H1 (cell line): ENCODE results near the gene ZBTB22. TPM values are rescaled to one million over a fixed set of nuclear protein-coding genes. Genes with fewer than 3 reads are reported as not detected.
"Not testable (repeated sequence)": the region's sequence is repeated elsewhere in the genome, so short reads cannot be mapped to it uniquely, and the experiment has no call there.

ENCODE experiments used
- CTCF ChIA-PET: fragments of 300-600 bp; sonication (Branson Sonifier 250); formaldehyde crosslinking; loops from one replicate; lab custom pipeline; 2021; ENCODE audit not compliant: partially characterized antibody; lab: Charles Lee
- POLR2A ChIA-PET: fragments of 300-600 bp; sonication (Branson Sonifier 250); formaldehyde crosslinking; loops from one replicate; lab custom pipeline; 2021; ENCODE audit warnings: inconsistent platforms; ENCODE audit not compliant: partially characterized antibody; lab: Charles Lee
- DNase-seq, 2 experiments: peaks; one replicate each; pipeline versions ENCODE4 v3.0.0 to v3.0.0-alpha.2; 2010 to 2022; ENCODE audit warnings: low spot score in 2 of 2, low read depth in 1 of 2, mixed read lengths in 1 of 2
- FAIRE-seq: peaks from 2 replicates; lab custom pipeline; 2011; peaks lifted over from hg19 to GRCh38; lab: Jason Lieb, UNC
- H2AFZ ChIP-seq: 2 replicates; pipeline ENCODE4 v1.8.1; 2012; ENCODE audit warnings: low read length, inconsistent platforms
- H2AK5ac ChIP-seq: 2 replicates; pipeline ENCODE4 v1.6.1; 2013; ENCODE audit warnings: low read depth, low read length
- H2BK120ac ChIP-seq: replicated peaks from 2 replicates; pipeline ENCODE3; 2013; ENCODE audit warnings: low read depth, low read length, inconsistent platforms
- H2BK12ac ChIP-seq: 2 replicates; pipeline ENCODE4 v1.6.1; 2013; ENCODE audit warnings: low read depth, low read length
- H2BK15ac ChIP-seq: 2 replicates; pipeline ENCODE4 v1.6.1; 2013; ENCODE audit warnings: low read length
- H2BK20ac ChIP-seq: 2 replicates; pipeline ENCODE4 v1.6.1; 2013; ENCODE audit warnings: low read length
- H2BK5ac ChIP-seq: 2 replicates; pipeline ENCODE4 v1.6.1; 2013; ENCODE audit warnings: low read depth, low read length
- H3K14ac ChIP-seq: 2 replicates; pipeline ENCODE4 v1.6.1; 2013; ENCODE audit warnings: inconsistent platforms; ENCODE audit not compliant: insufficient read length
- H3K18ac ChIP-seq: 2 replicates; pipeline ENCODE4 v1.6.1; 2013; ENCODE audit warnings: low read length; ENCODE audit errors: extremely low read depth
- H3K23ac ChIP-seq: 2 replicates; pipeline ENCODE4 v1.6.1; 2013; ENCODE audit warnings: inconsistent platforms; ENCODE audit not compliant: insufficient read length
- H3K23me2 ChIP-seq: 2 replicates; pipeline ENCODE4 v1.6.1; 2013; ENCODE audit warnings: low read depth, low read length
- H3K27ac ChIP-seq: 2 replicates; pipeline ENCODE4 v1.6.1; 2011; ENCODE audit warnings: low read depth, low read length, inconsistent platforms
- H3K27me3 ChIP-seq, 4 experiments: replicated peaks in 1 of 4; 1 replicate in 1 of 4; 2 replicates in 3 of 4; pipeline versions ENCODE4 v1.6.1 to v1.8.1; 2011 to 2013; ENCODE audit warnings: low read length in 3 of 4, mild to moderate bottlenecking in 3 of 4, inconsistent platforms in 2 of 4, mixed read lengths in 2 of 4, moderate library complexity in 1 of 4; ENCODE audit not compliant: control insufficient read depth in 3 of 4, insufficient read depth in 3 of 4; ENCODE audit errors: extremely low read depth in 1 of 4
- H3K36me3 ChIP-seq, 4 experiments: 2 replicates each; pipeline versions ENCODE4 v1.6.1 to v1.8.1; 2011 to 2013; ENCODE audit warnings: mild to moderate bottlenecking in 4 of 4, low read length in 3 of 4, moderate library complexity in 2 of 4, control low read depth in 1 of 4, inconsistent platforms in 1 of 4; ENCODE audit not compliant: insufficient read depth in 4 of 4, control insufficient read depth in 2 of 4
- H3K4ac ChIP-seq: replicated peaks from 2 replicates; pipeline ENCODE3; 2013; ENCODE audit warnings: low read length, low read depth, mixed read lengths, inconsistent platforms; ENCODE audit not compliant: insufficient read length
- H3K4me1 ChIP-seq, 4 experiments: replicated peaks in 1 of 4; 1 replicate in 1 of 4; 2 replicates in 3 of 4; pipeline versions ENCODE4 v1.6.1 to v1.8.1; 2011 to 2013; ENCODE audit warnings: low read length in 3 of 4, inconsistent platforms in 2 of 4, mixed read lengths in 1 of 4; ENCODE audit not compliant: insufficient read depth in 4 of 4, control insufficient read depth in 3 of 4
- H3K4me2 ChIP-seq, 2 experiments: 2 replicates each; pipeline versions ENCODE4 v1.6.1 to v1.8.1; 2011 to 2013; ENCODE audit warnings: low read depth in 2 of 2, low read length in 2 of 2, control low read depth in 1 of 2, inconsistent platforms in 1 of 2, mild to moderate bottlenecking in 1 of 2; ENCODE audit not compliant: insufficient read depth in 1 of 2
- H3K4me3 ChIP-seq, 4 experiments: fragments of 200-600, 300-600 bp in 1 of 4; sonication (generic), shearing (Covaris generic), sonication (Bioruptor Twin) in 1 of 4; 2 replicates each; pipeline versions ENCODE4 v1.5.1 to v1.8.1; 2011 to 2016; ENCODE audit warnings: low read length in 4 of 4, low read depth in 3 of 4, control low read depth in 2 of 4, inconsistent platforms in 2 of 4, mild to moderate bottlenecking in 2 of 4, mixed read lengths in 1 of 4, moderate library complexity in 1 of 4; ENCODE audit not compliant: insufficient read depth in 2 of 4; ENCODE audit errors: extremely low read depth in 1 of 4
- H3K56ac ChIP-seq: replicated peaks from 2 replicates; pipeline ENCODE3; 2013; ENCODE audit warnings: low read depth, mild to moderate bottlenecking, mixed read lengths, low read length, inconsistent platforms; ENCODE audit not compliant: insufficient read length
- H3K79me1 ChIP-seq: 2 replicates; pipeline ENCODE4 v1.6.1; 2013; ENCODE audit warnings: low read depth, low read length, control low read depth
- H3K79me2 ChIP-seq, 2 experiments: 2 replicates each; pipeline versions ENCODE4 v1.6.1 to v1.8.1; 2012 to 2013; ENCODE audit warnings: low read length in 2 of 2, mild to moderate bottlenecking in 2 of 2, inconsistent platforms in 1 of 2; ENCODE audit not compliant: insufficient read depth in 2 of 2, control insufficient read depth in 1 of 2
- H3K9ac ChIP-seq, 4 experiments: replicated peaks in 1 of 4; 1 replicate in 1 of 4; 2 replicates in 3 of 4; pipeline versions ENCODE4 v1.6.1 to v1.8.1; 2011 to 2013; ENCODE audit warnings: low read depth in 3 of 4, low read length in 3 of 4, control low read depth in 2 of 4, mild to moderate bottlenecking in 2 of 4, moderate library complexity in 2 of 4, inconsistent platforms in 1 of 4; ENCODE audit errors: extremely low read depth in 1 of 4
- H3K9me3 ChIP-seq, 2 experiments: 2 replicates each; pipeline versions ENCODE4 v1.6.1 to v1.8.1; 2012 to 2013; ENCODE audit warnings: mild to moderate bottlenecking in 2 of 2, moderate library complexity in 2 of 2, control low read depth in 1 of 2, inconsistent platforms in 1 of 2, low read depth in 1 of 2, low read length in 1 of 2, mixed read lengths in 1 of 2; ENCODE audit not compliant: insufficient read depth in 2 of 2
- H4K20me1 ChIP-seq, 2 experiments: replicated peaks in 1 of 2; 2 replicates each; pipeline versions ENCODE3 to v1.8.1; 2011 to 2013; ENCODE audit warnings: inconsistent platforms in 2 of 2, low read length in 2 of 2, mild to moderate bottlenecking in 1 of 2; ENCODE audit not compliant: insufficient read depth in 2 of 2, control insufficient read depth in 1 of 2
- H4K5ac ChIP-seq: 2 replicates; pipeline ENCODE4 v1.6.1; 2013; ENCODE audit warnings: low read length, low read depth, mixed read lengths, inconsistent platforms; ENCODE audit not compliant: insufficient read length
- H4K8ac ChIP-seq: 2 replicates; pipeline ENCODE4 v1.8.0; 2013; ENCODE audit warnings: mild to moderate bottlenecking, moderate library complexity, low read length, inconsistent platforms; ENCODE audit not compliant: insufficient read depth; ENCODE audit errors: extremely low read depth
- H4K91ac ChIP-seq: replicated peaks from 2 replicates; pipeline ENCODE3; 2013; ENCODE audit warnings: low read length, mixed read lengths, inconsistent platforms; ENCODE audit not compliant: insufficient read length
- ASH2L ChIP-seq: fragments of 200-600, 300-600 bp; sonication (generic); IDR thresholded peaks from one replicate; pipeline ENCODE4 v1.7.1; 2017; ENCODE audit warnings: low read length
- HDAC6 ChIP-seq: IDR thresholded peaks from one replicate; pipeline ENCODE4 v1.7.1; 2012; ENCODE audit warnings: low read depth, mild to moderate bottlenecking, inconsistent platforms, low read length, moderate library complexity
- KDM4A ChIP-seq: IDR thresholded peaks from one replicate; pipeline ENCODE4 v1.7.1; 2012; ENCODE audit warnings: low read depth, mild to moderate bottlenecking, moderate library complexity, low read length, inconsistent platforms; ENCODE audit not compliant: severe bottlenecking
- SIRT6 ChIP-seq: IDR thresholded peaks from one replicate; pipeline ENCODE4 v1.7.1; 2012; ENCODE audit warnings: low read length, inconsistent platforms
- TEAD4 ChIP-seq: IDR thresholded peaks from 2 replicates; pipeline ENCODE4 v1.6.1; 2012; ENCODE audit warnings: low read depth, low read length, inconsistent platforms, mixed read lengths
- whole genome bisulfite sequencing, 2 experiments: shearing (Covaris generic) in 1 of 2; methylation state at CpG; one replicate each; pipeline versions ENCODE4 v1.1.6 to v1.1.7; 2013 to 2015; ENCODE audit warnings: low lambda C conversion rate in 2 of 2, mixed read lengths in 2 of 2, inconsistent platforms in 1 of 2, low coverage in 1 of 2, missing lambda C conversion rate in 1 of 2; ENCODE audit not compliant: insufficient replicate concordance in 2 of 2, insufficient coverage in 1 of 2, insufficient read length in 1 of 2; ENCODE audit errors: extremely low coverage in 1 of 2, missing lambda C conversion rate in 1 of 2; 5-methylcytosine and 5-hydroxymethylcytosine counted together
- polyA plus RNA-seq, 7 experiments: library from polyadenylated mRNA; depleted of rRNA in 3 of 7; stranded (reverse) in 5 of 7; unstranded in 2 of 7; fragments of >200 nt in 5 of 7; fragments of 200-250 nt in 2 of 7; gene quantifications; 1 replicate in 5 of 7; 2 replicates in 1 of 7; 4 replicates in 1 of 7; pipeline versions ENCODE4 v1.2.1 to v1.2.3, GENCODE V29; 2011 to 2013; ENCODE audit warnings: missing spikeins in 2 of 7, mixed read lengths in 2 of 7
- total RNA-seq: library from RNA; stranded (reverse); fragmentation: NEBNext Ultra II Directional; extraction: Animal tissue kit (Norgen Biotek cat#: 25700); gene quantifications from 2 replicates; pipeline ENCODE4 v1.2.1, GENCODE V29; 2021
- TF ChIP-seq, protein P1 (sequence below): IDR thresholded peaks from 2 replicates; pipeline ENCODE4 v1.6.1; 2011; ENCODE audit warnings: low read length, improper control_type of control experiment

The ZBTB22 gene
- total and polyA plus RNA-seq, 2 of the 8 experiments (the other 6 are each of a cell fraction or from before 2014, with no cell fraction given), result 7.4 to 9.9 TPM

- TF ChIP-seq, protein P1, sequence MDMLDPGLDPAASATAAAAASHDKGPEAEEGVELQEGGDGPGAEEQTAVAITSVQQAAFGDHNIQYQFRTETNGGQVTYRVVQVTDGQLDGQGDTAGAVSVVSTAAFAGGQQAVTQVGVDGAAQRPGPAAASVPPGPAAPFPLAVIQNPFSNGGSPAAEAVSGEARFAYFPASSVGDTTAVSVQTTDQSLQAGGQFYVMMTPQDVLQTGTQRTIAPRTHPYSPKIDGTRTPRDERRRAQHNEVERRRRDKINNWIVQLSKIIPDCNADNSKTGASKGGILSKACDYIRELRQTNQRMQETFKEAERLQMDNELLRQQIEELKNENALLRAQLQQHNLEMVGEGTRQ, result no peak
- TF ChIP-seq HDAC6, result no peak
- no peak for TF ChIP-seq TEAD4
- TF ChIP-seq SIRT6, result no peak
- no peak for TF ChIP-seq ASH2L
- TF ChIP-seq KDM4A, result no peak
Observed at GRCh38 chr6:33343953-33344611, 26.5 kb upstream of the ZBTB22 start (continued).

DNA sequence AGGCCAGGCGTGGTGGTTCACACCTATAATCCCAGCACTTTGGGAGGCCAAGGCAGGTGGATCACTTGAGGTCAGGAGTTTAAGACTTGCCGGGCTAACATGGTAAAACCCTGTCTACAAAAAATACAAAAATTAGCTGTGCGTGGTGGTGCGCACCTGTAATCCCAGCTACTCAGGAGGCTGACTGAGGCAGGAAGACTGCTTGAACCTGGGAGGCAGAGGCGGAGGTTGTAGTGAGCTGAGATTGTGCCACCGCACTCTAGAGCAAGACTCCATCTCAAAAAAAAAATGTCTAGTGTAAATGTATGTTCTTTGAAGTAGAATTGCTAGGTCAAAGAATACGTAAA, 26.0 kb upstream of the ZBTB22 start:
- not testable (repeated sequence) for H3K4me3 ChIP-seq, H2BK12ac ChIP-seq, H3K27ac ChIP-seq, H3K9me3 ChIP-seq, H3K23ac ChIP-seq, H3K18ac ChIP-seq, H4K20me1 ChIP-seq, H4K8ac ChIP-seq, H2AK5ac ChIP-seq, H2AFZ ChIP-seq, H3K79me2 ChIP-seq, H3K14ac ChIP-seq, H3K36me3 ChIP-seq, H3K79me1 ChIP-seq, H3K9ac ChIP-seq, H4K91ac ChIP-seq, H3K4me1 ChIP-seq, H2BK15ac ChIP-seq, H3K56ac ChIP-seq, H3K4ac ChIP-seq, H4K5ac ChIP-seq, H3K23me2 ChIP-seq, H2BK20ac ChIP-seq, H2BK120ac ChIP-seq, H2BK5ac ChIP-seq, DNase-seq, H3K4me2 ChIP-seq, FAIRE-seq, H3K27me3 ChIP-seq
- ChIA-PET CTCF (interaction anchor here (0.7 to 3.7 kb wide), 7 partner anchors 11 to 66 kb away, joined by 3 to 23 read pairs (median 4); partner anchors contain the start of gene B3GALT4), POLR2A (interaction anchor here (0.6 kb wide), 2 partner anchors 22 to 101 kb away, joined by 3 to 4 read pairs; no protein-coding TSS in a partner anchor)
- 95% methylated on average over 7 of the region's 7 CpGs; no CpG with 5 or more reads in 1 of the 2 experiments for WGBS, 2 experiments
